NCI-H187 (cell line): ENCODE data around the gene SNX20.

ENCODE experiments used
- DNase-seq, 2 experiments: peaks; one replicate each; lab custom pipeline; 2025; lab: John Stamatoyannopoulos, UW

SNX20 gene

GRCh38 chr16:50657241-50657640, 23.9 kb downstream of the SNX20 start:
- no peak for DNase-seq

- DNase-seq: no peak
Measured at GRCh38 chr16:50655558-50656055, 25.5 kb downstream of the SNX20 start.

GRCh38 chr16:50653633-50654519, 27.2 kb downstream of the SNX20 start:
- no peak for DNase-seq

GRCh38 chr16:50652836-50653425, 28.2 kb downstream of the SNX20 start:
- DNase-seq: no peak

- DNase-seq: no peak
Measured at GRCh38 chr16:50651835-50652438, 29.2 kb downstream of the SNX20 start.

GRCh38 chr16:50646345-50646744, 34.8 kb downstream of the SNX20 start:
- no peak for DNase-seq

- DNase-seq: no peak
Measured at GRCh38 chr16:50645563-50646220, 35.4 kb downstream of the SNX20 start.

- no peak for DNase-seq
Measured at GRCh38 chr16:50644729-50645128, 36.4 kb downstream of the SNX20 start.

- DNase-seq: no peak
Measured at GRCh38 chr16:50644245-50644644, 36.9 kb downstream of the SNX20 start.

GRCh38 chr16:50643192-50643591, 37.9 kb downstream of the SNX20 start:
- DNase-seq: no peak

GRCh38 chr16:50642349-50642748, 38.8 kb downstream of the SNX20 start:
- DNase-seq: no peak

GRCh38 chr16:50641818-50642187, 39.3 kb downstream of the SNX20 start:
- no peak for DNase-seq

GRCh38 chr16:50640919-50641817, 39.9 kb downstream of the SNX20 start:
- no peak for DNase-seq

GRCh38 chr16:50640391-50640790, 40.7 kb downstream of the SNX20 start:
- DNase-seq: no peak

GRCh38 chr16:50638816-50639670, 42.1 kb downstream of the SNX20 start:
- DNase-seq: no peak

GRCh38 chr16:50637716-50638602, 43.2 kb downstream of the SNX20 start:
- DNase-seq: no peak

GRCh38 chr16:50636753-50637374, 44.2 kb downstream of the SNX20 start:
- DNase-seq: no peak

GRCh38 chr16:50635505-50636392, 45.4 kb downstream of the SNX20 start:
- no peak for DNase-seq
